WERI-Rb-1 (cell line): Measurements from ENCODE around the gene INPP5E.

Source experiments
- DNase-seq: peaks from one replicate; pipeline ENCODE4 v3.0.0-alpha.2; 2020
- H3K27ac ChIP-seq: fragments of 250-450 bp; sonication (Bioruptor Pico); 2 replicates; pipeline ENCODE4 v1.5.1; 2020; ENCODE audit warnings: mild to moderate bottlenecking, moderate library complexity
- H3K27me3 ChIP-seq: fragments of 250-450 bp; sonication (Bioruptor Pico); 2 replicates; pipeline ENCODE4 v1.5.1; 2021; ENCODE audit warnings: mild to moderate bottlenecking, low read depth, moderate library complexity; ENCODE audit not compliant: insufficient read depth, severe bottlenecking
- H3K36me3 ChIP-seq: fragments of 250-450 bp; sonication (Bioruptor Pico); 2 replicates; pipeline ENCODE4 v1.5.1; 2020; ENCODE audit warnings: mild to moderate bottlenecking, moderate library complexity
- H3K4me3 ChIP-seq: 2 replicates; pipeline ENCODE4 v1.5.1; 2011; ENCODE audit warnings: low read depth, mild to moderate bottlenecking, control low read depth, low read length
- H3K9me3 ChIP-seq: fragments of 250-450 bp; sonication (Bioruptor Pico); 2 replicates; pipeline ENCODE4 v1.5.1; 2021; ENCODE audit warnings: mild to moderate bottlenecking, moderate library complexity; ENCODE audit not compliant: severe bottlenecking
- CTCF ChIP-seq: IDR thresholded peaks from 2 replicates; pipeline ENCODE4 v1.5.1; 2011; ENCODE audit warnings: low read depth, mild to moderate bottlenecking, control low read depth, inconsistent platforms, low read length

INPP5E gene

GRCh38 chr9:136473354-136473721, 33.7 kb upstream of the INPP5E start:
- DNase-seq: no peak
- H3K36me3 ChIP-seq: peaks cover 97% of the 10 kb centered on the region
- no peak overlapping the region for H3K4me3 ChIP-seq
- H3K9me3 ChIP-seq: no peaks in the 10 kb centered on the region
- no peaks in the 10 kb centered on the region for H3K27me3 ChIP-seq
- no peak overlapping the region for H3K27ac ChIP-seq
- TF ChIP-seq CTCF: no peak

- H3K9me3 ChIP-seq: no peaks in the 10 kb centered on the region
- no peaks in the 10 kb centered on the region for H3K27me3 ChIP-seq
- no peak overlapping the region for H3K27ac ChIP-seq
- DNase-seq: no peak
- H3K36me3 ChIP-seq: peaks cover 100% of the 10 kb centered on the region
- TF ChIP-seq CTCF: no peak
- H3K4me3 ChIP-seq: no peak overlapping the region
Measured at GRCh38 chr9:136472640-136473353, 33.2 kb upstream of the INPP5E start.

- no peak for TF ChIP-seq CTCF
- Histone ChIP-seq H3K9me3 (no peaks in the 10 kb centered on the region), H3K4me3 (no peak overlapping the region), H3K27me3 (no peaks in the 10 kb centered on the region), H3K27ac (no peak overlapping the region), H3K36me3 (peaks cover 100% of the 10 kb centered on the region)
- DNase-seq: no peak
Measured at GRCh38 chr9:136471802-136472487, 32.3 kb upstream of the INPP5E start.

GRCh38 chr9:136470792-136471469, 31.3 kb upstream of the INPP5E start:
- no peak for TF ChIP-seq CTCF
- H3K27ac ChIP-seq: no peak overlapping the region
- no peaks in the 10 kb centered on the region for H3K9me3 ChIP-seq
- H3K4me3 ChIP-seq: no peak overlapping the region
- H3K27me3 ChIP-seq: no peaks in the 10 kb centered on the region
- peaks cover 99% of the 10 kb centered on the region for H3K36me3 ChIP-seq
- DNase-seq: no peak

GRCh38 chr9:136470356-136470755, 30.7 kb upstream of the INPP5E start:
- Histone ChIP-seq H3K27ac (no peak overlapping the region), H3K27me3 (no peaks in the 10 kb centered on the region), H3K36me3 (peaks cover 99% of the 10 kb centered on the region), H3K9me3 (no peaks in the 10 kb centered on the region), H3K4me3 (no peak overlapping the region)
- no peak for DNase-seq
- no peak for TF ChIP-seq CTCF
